ENCODE measurements around the gene VAT1.
A peak's percentile ranks its signal among the peaks of the same experiment; 100 is the strongest.
"Not testable (repeated sequence)": the region's sequence is repeated elsewhere in the genome, so short reads cannot be mapped to it uniquely, and the experiment has no call there.

VAT1 gene

DNA sequence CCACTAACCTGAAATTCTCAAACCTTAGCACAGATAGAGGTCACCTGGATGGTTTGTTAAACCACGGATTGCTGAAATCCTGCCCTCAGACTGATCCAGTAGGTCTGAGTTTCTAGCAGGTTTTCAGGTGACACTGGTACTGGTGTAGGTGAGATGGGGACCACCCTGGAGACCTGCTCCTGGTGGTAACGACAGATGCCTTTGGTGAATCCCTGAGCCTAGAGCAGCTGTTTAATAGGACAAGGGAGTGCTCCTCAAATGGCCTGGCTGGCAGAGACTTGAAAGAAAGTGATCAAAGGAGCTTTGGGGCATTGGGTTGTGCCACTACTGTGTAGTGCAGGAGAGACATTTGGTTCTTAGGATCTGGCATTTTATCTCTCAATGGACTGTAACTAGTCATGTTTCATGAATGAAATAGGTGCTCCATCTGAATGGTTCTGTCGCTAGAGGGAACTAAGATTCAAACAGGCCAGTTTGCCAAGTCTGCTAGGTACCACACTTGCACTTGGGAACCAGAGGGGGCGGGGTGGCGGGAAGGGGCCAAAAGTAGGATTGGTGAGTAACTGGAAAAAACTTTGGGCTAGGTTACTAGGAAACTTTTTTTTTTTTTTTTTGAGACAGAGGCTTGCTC is 18.5 kb downstream of the VAT1 start:
- H3K27me3 Mint-ChIP-seq = no peaks in the 10 kb centered on the region
- DNase-seq (no peak), ATAC-seq (replicated peaks) (no peak)
- peaks cover 40 to 56% of the 10 kb centered on the region in 2 donors for H3K36me3 Mint-ChIP-seq
- H3K27ac Mint-ChIP-seq = peak overlapping the region; percentile 70
- no peak overlapping the region for H3K4me3 Mint-ChIP-seq
- H3K4me1 Mint-ChIP-seq = peaks cover 19 to 52% of the 10 kb centered on the region in 2 donors
- H3K9me3 Mint-ChIP-seq = no peaks in the 10 kb centered on the region

DNA sequence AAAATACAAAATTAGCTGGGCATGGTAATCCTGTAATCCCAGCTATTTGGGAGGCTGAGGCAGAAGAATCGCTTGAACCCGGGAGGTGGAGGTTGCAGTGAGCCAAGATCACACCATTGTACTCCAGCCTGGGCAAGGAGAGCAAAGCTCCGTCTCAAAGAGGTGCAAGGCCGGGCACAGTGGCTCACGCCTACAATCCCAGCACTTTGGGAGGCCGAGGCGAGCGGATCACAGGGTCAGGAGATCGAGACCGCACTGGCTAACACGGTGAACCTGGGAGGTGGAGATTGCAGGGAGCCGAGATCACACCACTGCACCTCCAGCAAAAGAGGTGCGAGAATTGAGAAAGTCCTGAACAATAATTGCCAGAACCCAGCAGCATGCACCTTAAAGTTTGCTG is 21.3 kb downstream of the VAT1 start:
- not testable (repeated sequence) for H3K27me3 Mint-ChIP-seq; ATAC-seq (replicated peaks); DNase-seq; H3K9me3 Mint-ChIP-seq
- peaks cover 40 to 54% of the 10 kb centered on the region in 2 donors for H3K36me3 Mint-ChIP-seq
- H3K27ac Mint-ChIP-seq = peak overlapping the region; percentile 73
- peak overlapping the region in 1 of 2 donors; percentile 47 for H3K4me3 Mint-ChIP-seq
- H3K4me1 Mint-ChIP-seq = peaks cover 20 to 50% of the 10 kb centered on the region in 2 donors

DNA sequence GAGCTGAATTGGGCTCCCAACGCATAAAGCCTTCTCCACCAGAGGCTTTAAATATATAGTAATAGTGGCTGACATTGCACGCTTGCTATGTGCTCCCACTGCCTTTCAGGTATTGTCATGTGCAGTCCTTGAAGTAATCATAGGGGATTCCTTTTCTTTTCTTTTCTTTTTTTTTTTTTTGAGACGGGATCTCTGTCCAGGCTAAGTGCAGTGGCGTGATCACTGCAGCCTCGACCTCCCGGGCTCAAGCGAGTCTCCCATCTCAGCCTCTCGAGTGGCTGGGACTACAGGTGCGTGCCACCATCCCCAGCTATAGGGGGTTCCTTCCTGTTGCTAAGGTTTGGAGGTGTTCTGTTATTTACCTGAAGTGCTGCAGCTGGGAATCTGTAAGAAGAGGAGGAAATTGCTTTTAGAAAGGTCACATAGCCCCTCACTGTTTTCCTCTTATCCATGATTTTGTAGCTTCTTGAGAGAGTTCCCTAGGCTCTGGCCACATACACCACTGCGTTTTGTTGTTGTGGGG is 23.1 kb downstream of the VAT1 start:
- peak overlapping the region; percentile 93 to 96 for H3K4me3 Mint-ChIP-seq
- no peak for DNase-seq
- H3K9me3 Mint-ChIP-seq = no peaks in the 10 kb centered on the region
- H3K27ac Mint-ChIP-seq = peak overlapping the region; percentile 99
- no peaks in the 10 kb centered on the region for H3K27me3 Mint-ChIP-seq
- ATAC-seq (replicated peaks) = no peak
- H3K36me3 Mint-ChIP-seq = peaks cover 38 to 62% of the 10 kb centered on the region in 2 donors
- peaks cover 18 to 54% of the 10 kb centered on the region in 2 donors for H3K4me1 Mint-ChIP-seq

DNA sequence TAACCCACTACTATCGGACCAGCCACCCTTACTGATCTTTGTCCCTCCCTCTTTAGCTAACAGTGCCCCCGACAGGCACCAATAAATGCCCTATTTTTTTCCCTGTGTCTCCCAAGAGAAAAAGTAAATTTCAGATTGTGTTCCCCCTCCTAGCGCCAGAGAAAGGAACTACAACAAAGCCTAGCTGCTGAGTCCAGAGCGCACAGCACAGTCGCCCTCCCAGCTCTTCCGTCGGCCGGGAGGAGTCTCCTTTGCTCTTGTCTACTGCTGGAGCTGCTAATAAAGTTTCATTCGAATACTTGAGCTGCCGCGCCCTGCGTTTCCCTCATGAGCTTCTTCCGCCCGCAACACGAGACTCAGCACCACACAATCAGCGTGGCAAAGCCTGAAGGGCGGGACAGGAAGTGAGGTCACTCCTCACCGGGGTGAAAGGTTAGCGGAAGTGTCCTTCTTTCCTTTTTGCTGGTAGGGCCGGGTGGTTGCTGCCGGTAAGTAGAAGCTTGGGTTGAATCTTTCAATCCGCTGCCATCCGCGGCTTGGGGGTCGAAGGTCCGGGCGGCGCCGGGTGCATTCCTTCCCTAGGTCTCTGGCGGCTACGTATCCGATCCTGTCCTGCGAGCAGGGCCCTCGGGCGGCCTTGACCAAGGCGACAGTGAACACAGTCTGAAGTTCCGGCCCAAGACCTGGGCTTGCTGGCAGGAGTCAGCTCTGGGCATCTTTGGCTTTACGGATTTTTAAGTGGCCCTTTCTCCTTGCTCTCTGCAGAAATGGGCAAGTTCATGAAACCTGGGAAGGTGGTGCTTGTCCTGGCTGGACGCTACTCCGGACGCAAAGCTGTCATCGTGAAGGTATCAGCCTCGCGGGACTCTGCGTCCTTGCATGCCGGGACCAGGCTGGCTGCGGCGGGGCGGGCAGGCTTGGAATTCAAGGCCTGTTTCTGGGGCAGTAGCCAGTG is 23.9 kb downstream of the VAT1 start, which contains the start of gene RPL27:
Gene RPL27, plus strand, starts transcription at position 436 of the 955 bp plus-strand sequence. Its CDS starts 332 bp downstream, at position 768.
- peaks cover 35 to 56% of the 10 kb centered on the region in 2 donors for H3K36me3 Mint-ChIP-seq
- H3K9me3 Mint-ChIP-seq = no peaks in the 10 kb centered on the region
- H3K4me3 Mint-ChIP-seq = peak within 1 kb of the TSS; percentile 93 to 96
- ATAC-seq (replicated peaks) (peak; percentile 97 to 98), DNase-seq (peak; percentile 96)
- peaks cover 14 to 46% of the 10 kb centered on the region in 2 donors for H3K4me1 Mint-ChIP-seq
- peak within 1 kb of the TSS; percentile 99 for H3K27ac Mint-ChIP-seq
- no peaks in the 10 kb centered on the region for H3K27me3 Mint-ChIP-seq

DNA sequence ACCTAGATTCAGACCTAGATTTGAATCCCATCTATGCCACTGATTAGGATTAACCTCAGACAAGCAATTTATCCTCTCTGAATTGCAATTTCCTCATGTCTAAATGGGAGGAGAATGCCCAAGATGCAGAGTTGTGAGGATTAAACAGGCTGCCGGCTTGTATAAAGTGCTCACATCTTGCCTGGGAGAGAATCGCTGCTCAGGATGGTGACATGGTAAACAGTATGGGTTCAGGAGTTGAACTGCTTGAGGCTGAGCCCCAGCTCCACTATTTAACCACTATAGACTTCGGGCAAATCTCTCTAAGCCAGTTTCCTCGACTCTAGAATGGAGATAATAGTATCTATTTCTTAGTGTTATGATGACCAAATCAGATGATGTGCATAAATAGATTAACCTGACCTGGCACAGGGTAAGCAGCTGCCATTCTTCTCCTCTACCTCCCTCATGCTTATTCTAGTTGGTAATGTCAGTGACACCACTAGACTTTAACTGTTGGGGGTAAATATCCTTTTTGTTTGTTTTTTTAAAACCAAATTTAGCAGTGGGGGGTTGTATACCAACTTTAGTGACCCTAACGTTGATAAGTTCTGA is 24.7 kb downstream of the VAT1 start:
- peak overlapping the region; percentile 93 to 96 for H3K4me3 Mint-ChIP-seq
- no peaks in the 10 kb centered on the region for H3K27me3 Mint-ChIP-seq
- ATAC-seq (replicated peaks) = peak in 1 of 2 donors; percentile 0
- H3K27ac Mint-ChIP-seq = peak overlapping the region; percentile 99
- no peak for DNase-seq
- peaks cover 31 to 55% of the 10 kb centered on the region in 2 donors for H3K36me3 Mint-ChIP-seq
- peaks cover 15 to 41% of the 10 kb centered on the region in 2 donors for H3K4me1 Mint-ChIP-seq
- no peaks in the 10 kb centered on the region for H3K9me3 Mint-ChIP-seq

DNA sequence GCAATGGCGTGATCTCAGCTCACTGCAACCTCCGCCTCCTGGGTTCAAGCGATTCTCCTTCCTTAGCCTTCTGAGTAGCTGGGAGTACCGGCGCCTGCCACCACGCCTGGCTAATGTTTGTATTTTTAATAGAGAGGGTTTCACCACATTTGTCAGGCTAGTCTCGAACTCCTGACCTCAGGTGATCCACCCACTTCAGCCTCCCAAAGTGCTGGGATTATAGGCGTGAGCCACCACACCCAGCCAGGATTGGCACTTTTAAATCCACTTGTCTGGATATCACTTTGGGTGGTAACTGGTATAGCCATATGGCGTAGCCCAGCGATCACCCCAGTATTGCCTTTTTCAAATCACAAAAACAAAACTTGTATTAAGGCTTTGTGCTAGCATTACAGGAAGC is 28.3 kb downstream of the VAT1 start:
- not testable (repeated sequence) for H3K9me3 Mint-ChIP-seq; H3K4me3 Mint-ChIP-seq; H3K27me3 Mint-ChIP-seq; ATAC-seq (replicated peaks); H3K27ac Mint-ChIP-seq; DNase-seq
- Mint-ChIP-seq H3K4me1 (peaks cover 14 to 28% of the 10 kb centered on the region in 2 donors), H3K36me3 (peaks cover 24 to 52% of the 10 kb centered on the region in 2 donors)

DNA sequence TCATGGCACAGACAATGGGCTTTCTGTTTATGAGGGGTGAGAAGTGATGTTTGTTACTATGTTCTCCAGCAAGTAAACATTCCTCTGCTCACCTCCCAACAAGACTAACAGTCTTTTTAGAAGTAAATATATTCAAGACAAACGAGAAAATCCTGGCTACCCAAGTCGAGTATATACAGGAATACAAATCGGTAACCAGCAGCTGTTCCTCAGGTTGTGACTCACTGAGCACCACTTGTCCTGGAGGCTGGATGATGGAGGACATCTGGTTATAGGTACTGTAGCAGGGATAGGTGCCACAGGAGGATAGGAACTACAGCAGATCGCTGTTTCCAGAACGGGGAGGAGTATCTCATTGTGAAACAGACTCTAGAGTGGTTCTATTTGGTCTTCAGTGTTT is 29.3 kb downstream of the VAT1 start:
- Mint-ChIP-seq H3K9me3 (no peaks in the 10 kb centered on the region), H3K4me3 (no peak overlapping the region), H3K27me3 (no peaks in the 10 kb centered on the region), H3K36me3 (peaks cover 22 to 49% of the 10 kb centered on the region in 2 donors), H3K4me1 (peaks cover 12 to 25% of the 10 kb centered on the region in 2 donors), H3K27ac (no peak overlapping the region)
- ATAC-seq (replicated peaks) (no peak), DNase-seq (no peak)

DNA sequence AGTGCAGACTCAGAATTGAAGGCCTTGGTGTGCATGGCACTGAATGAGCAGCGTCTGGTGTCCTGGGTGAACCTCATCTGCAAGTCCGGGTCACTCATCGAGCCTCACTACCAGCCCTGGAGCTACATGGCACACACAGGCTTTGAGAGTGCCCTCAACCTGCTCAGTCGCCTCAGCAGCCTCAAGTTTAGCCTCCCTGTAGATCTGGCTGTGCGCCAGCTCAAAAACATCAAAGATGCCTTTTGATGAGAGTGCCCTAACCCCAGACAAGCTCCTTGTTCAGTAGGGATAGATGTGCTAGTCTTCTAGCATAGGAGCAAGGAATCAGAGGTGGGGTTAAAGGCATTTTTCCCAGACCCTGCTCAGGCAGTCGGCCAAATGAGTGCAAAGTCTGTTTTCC is 30.7 kb downstream of the VAT1 start:
- ATAC-seq (replicated peaks) (no peak), DNase-seq (no peak)
- no peaks in the 10 kb centered on the region for H3K9me3 Mint-ChIP-seq
- peaks cover 22 to 52% of the 10 kb centered on the region in 2 donors for H3K36me3 Mint-ChIP-seq
- H3K27me3 Mint-ChIP-seq = no peaks in the 10 kb centered on the region
- H3K4me1 Mint-ChIP-seq = peaks cover 10 to 22% of the 10 kb centered on the region in 2 donors
- peak overlapping the region; percentile 9 for H3K27ac Mint-ChIP-seq
- no peak overlapping the region for H3K4me3 Mint-ChIP-seq

DNA sequence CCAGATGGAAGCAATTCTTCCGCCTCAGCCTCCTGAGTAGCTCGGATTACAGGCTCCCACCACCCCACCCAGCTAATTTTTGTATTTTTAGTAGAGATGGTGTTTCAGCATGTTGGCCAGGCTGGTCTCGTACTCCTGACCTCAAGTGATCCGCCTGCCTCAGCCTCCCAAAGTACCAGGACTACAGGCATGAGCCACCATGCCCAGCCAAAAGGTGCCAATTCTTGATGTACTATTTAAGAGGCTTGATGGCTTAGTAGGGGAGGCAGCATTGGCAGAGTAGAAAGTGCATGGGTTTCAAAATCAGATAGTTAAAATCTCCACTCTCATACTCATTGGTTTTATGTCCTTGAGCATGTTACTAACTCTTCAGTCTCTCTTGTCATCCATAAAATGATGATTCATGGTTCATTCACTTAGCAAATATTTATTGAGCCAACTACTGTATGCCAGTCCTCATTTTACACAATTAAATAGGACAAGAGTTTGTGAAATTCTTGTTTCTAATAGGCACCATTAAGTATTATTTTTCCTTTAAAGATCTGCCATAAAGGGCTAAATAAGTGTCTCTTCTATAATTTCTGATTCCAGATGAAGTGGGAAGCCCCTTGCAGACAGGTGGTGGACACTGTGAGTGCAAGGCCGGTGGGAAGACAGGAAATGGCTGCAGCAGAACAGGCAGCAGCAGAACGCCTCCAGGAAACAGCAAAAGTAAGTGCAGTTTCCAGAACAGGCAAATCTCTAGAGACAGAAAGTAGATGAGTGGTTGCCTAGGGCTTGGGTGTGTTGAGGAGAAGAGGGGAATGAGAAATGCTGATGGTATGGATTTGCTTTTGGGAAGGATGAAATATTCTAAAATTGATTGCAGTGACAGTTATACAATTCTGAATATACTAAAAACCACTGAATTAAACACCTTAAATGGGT is 32.2 kb downstream of the VAT1 start:
- peaks cover 16 to 27% of the 10 kb centered on the region in 2 donors for H3K4me1 Mint-ChIP-seq
- H3K4me3 Mint-ChIP-seq = no peak overlapping the region
- peaks cover 20 to 49% of the 10 kb centered on the region in 2 donors for H3K36me3 Mint-ChIP-seq
- no peak for ATAC-seq (replicated peaks)
- H3K9me3 Mint-ChIP-seq = no peaks in the 10 kb centered on the region
- H3K27me3 Mint-ChIP-seq = no peaks in the 10 kb centered on the region
- peak overlapping the region; percentile 86 for H3K27ac Mint-ChIP-seq
- no peak for DNase-seq

DNA sequence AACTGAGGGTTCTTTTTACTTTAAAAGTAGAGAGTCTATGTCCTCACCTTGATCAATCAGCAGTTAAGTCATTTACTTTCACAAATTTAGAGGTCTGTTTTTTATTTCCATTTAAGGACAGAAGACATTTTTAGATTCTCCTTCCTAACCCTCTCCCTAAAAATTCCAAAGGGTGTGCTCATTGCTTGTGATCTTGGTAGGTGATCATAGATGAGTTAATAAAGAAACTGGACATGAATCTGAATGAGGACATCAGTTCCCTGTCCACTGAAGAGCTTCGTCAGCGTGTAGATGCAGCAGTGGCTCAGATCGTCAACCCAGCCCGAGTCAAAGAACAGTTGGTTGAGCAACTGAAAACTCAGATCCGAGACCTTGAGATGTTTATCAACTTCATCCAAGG is 33.0 kb downstream of the VAT1 start:
- no peak overlapping the region for H3K4me3 Mint-ChIP-seq
- peaks cover 22 to 31% of the 10 kb centered on the region in 2 donors for H3K4me1 Mint-ChIP-seq
- peak overlapping the region; percentile 51 for H3K27ac Mint-ChIP-seq
- no peaks in the 10 kb centered on the region for H3K27me3 Mint-ChIP-seq
- DNase-seq (no peak), ATAC-seq (replicated peaks) (no peak)
- H3K9me3 Mint-ChIP-seq = no peaks in the 10 kb centered on the region
- H3K36me3 Mint-ChIP-seq = peaks cover 17 to 48% of the 10 kb centered on the region in 2 donors

DNA sequence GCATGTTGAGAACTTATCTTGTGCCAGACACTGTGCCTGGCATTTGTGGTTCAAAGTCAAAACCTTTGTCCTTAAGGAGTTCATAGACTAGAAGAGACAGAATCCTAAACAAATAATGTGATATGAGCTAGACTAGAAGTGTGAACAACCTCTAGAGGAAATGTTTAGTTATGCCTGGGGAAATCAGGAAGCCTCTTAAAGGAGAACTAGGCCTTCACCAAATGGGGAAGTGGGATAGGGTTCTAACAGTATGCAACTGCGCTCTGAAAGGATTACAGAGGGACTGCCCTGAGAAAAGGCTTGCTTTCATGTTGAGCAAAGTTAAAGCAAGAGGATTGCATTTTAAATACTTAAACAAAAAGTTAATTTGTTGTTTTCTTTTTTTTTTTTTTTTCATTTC is 37.0 kb downstream of the VAT1 start:
- no peaks in the 10 kb centered on the region for H3K9me3 Mint-ChIP-seq
- H3K27ac Mint-ChIP-seq = peak overlapping the region; percentile 60
- DNase-seq = peak; percentile 34
- no peaks in the 10 kb centered on the region for H3K27me3 Mint-ChIP-seq
- H3K4me1 Mint-ChIP-seq = peaks cover 28 to 63% of the 10 kb centered on the region in 2 donors
- H3K4me3 Mint-ChIP-seq = peak overlapping the region; percentile 49 to 74
- peak; percentile 86 for ATAC-seq (replicated peaks)
- peaks cover 17 to 40% of the 10 kb centered on the region in 2 donors for H3K36me3 Mint-ChIP-seq

DNA sequence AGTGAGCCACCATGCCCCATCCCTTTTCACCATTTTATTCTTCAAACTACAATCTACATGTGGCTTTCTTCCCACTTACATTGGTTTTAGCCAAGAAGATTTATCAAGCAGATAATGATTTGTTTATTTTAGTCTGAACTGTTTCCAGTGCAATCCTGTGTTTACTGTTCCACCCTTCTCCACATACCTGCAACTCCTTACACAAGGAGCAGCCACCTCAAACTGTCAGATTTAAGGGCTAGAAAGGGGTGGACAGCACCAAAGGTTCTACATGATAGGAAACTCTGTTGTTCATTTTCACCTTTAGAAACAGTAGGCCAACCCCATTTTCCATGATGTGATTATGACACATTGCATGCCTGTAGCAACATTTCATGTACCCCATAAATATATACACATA is 39.9 kb downstream of the VAT1 start:
- Mint-ChIP-seq H3K27me3 (no peaks in the 10 kb centered on the region), H3K27ac (peak overlapping the region; percentile 76), H3K4me1 (peaks cover 29 to 72% of the 10 kb centered on the region in 2 donors), H3K9me3 (no peaks in the 10 kb centered on the region), H3K4me3 (peak overlapping the region; percentile 86 to 99), H3K36me3 (peaks cover 12 to 22% of the 10 kb centered on the region in 2 donors)
- ATAC-seq (replicated peaks) (no peak), DNase-seq (no peak)

DNA sequence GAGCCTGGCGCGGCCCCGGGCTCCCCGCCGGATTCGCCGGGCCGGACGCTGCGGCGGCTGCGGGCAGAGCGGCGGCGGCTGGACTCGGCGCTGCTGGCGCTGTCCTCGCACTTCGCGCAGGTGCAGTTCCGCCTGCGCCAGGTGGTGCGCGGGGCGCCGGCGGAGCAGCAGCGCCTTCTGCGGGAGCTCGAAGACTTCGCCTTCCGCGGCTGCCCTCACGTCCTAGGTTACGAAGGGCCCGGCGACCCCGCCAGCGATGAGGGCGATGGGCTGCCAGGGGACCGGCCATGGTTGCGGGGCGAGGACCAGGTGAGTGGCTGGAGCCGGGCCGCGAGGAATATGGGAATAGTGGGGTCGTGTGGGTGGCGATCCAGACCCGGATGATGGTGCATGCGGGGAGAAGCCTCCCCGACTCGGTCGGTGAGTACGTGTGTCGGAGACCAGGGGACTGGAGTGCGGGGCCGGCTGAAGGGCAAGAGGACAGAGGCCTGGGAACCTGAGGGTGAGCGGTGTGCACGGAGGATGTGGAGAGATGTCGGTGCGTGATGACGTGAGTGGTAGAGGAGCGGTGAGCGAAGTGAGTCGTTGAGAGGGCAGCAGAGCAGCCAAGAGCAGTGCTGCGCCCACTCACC is 41.3 kb downstream of the VAT1 start:
- Mint-ChIP-seq H3K4me1 (peaks cover 28 to 68% of the 10 kb centered on the region in 2 donors), H3K36me3 (peaks cover 12 to 22% of the 10 kb centered on the region in 2 donors), H3K27ac (peak overlapping the region; percentile 98), H3K9me3 (no peaks in the 10 kb centered on the region), H3K4me3 (peak overlapping the region; percentile 86 to 99), H3K27me3 (no peaks in the 10 kb centered on the region)
- DNase-seq (peak; percentile 68), ATAC-seq (replicated peaks) (peak; percentile 73 to 75)
